ENCODE data around the gene DUSP9. TPM values are rescaled to one million over a fixed set of nuclear protein-coding genes. Genes with fewer than 3 reads are reported as not detected.

The DUSP9 gene
- total and polyA plus RNA-seq, 10 of the 15 experiments (the other 5 are each of a cell fraction or from before 2014, with no cell fraction given): 0.10 TPM; not detected in 9

DNA sequence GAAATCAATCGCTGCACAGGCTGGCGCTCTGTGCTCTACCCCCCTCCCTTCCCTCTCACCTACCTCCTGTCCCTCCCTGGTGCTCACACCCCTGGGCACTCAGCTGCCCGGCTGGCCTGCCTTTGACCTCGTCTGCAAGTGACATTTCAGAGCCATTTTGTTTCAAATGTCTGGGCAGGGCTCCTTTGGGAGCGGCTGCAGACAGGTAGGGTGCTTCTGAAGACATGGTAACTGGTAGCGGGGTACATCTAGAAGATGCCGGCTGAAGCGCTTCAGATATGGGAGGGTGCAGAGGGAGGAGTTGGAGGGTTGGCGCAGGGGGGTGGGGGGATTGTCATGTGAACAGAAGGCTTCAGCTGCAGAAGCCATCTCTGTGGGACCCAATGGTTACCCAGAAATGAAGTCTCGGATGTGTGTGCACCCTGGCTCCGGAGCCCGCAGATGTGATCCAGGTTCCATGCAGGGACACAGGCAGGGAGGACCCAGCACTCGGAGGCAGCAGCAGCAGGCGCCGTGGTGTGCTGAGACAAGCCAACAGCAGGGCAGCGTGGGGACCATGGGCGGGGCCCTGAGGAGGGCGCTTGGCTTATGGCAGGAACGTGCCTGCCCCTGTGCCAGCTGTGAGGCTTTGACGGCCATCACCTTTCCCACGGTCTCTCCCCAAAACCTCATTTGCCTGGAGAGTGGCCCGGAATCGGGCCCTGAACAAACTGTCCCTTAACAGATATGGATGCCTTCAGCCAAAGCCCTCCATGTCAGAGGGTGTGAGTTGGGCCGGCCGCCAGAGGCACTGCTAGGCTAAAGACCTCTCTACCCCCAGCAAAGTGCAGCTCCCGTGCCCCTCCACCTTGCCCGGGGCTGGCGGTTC lies 7.6 kb upstream of the DUSP9 start (continued):
- TF ChIP-seq, protein P1, sequence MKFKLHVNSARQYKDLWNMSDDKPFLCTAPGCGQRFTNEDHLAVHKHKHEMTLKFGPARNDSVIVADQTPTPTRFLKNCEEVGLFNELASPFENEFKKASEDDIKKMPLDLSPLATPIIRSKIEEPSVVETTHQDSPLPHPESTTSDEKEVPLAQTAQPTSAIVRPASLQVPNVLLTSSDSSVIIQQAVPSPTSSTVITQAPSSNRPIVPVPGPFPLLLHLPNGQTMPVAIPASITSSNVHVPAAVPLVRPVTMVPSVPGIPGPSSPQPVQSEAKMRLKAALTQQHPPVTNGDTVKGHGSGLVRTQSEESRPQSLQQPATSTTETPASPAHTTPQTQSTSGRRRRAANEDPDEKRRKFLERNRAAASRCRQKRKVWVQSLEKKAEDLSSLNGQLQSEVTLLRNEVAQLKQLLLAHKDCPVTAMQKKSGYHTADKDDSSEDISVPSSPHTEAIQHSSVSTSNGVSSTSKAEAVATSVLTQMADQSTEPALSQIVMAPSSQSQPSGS (IDR thresholded peaks at IDR 0.05; ENCODE audit: low read length): no peak
- TF ChIP-seq CREB1 (IDR thresholded peaks at IDR 0.05; ENCODE audit: low read depth) (no peak), SREBF2 (IDR thresholded peaks at IDR 0.05; ENCODE audit: low read length) (no peak), NFYB (IDR thresholded peaks at IDR 0.05; ENCODE audit: insufficient read depth, low read depth, low read length) (no peak), POLR2AphosphoS2 (IDR thresholded peaks at IDR 0.05; ENCODE audit: low read depth, low read length) (no peak)

DNA sequence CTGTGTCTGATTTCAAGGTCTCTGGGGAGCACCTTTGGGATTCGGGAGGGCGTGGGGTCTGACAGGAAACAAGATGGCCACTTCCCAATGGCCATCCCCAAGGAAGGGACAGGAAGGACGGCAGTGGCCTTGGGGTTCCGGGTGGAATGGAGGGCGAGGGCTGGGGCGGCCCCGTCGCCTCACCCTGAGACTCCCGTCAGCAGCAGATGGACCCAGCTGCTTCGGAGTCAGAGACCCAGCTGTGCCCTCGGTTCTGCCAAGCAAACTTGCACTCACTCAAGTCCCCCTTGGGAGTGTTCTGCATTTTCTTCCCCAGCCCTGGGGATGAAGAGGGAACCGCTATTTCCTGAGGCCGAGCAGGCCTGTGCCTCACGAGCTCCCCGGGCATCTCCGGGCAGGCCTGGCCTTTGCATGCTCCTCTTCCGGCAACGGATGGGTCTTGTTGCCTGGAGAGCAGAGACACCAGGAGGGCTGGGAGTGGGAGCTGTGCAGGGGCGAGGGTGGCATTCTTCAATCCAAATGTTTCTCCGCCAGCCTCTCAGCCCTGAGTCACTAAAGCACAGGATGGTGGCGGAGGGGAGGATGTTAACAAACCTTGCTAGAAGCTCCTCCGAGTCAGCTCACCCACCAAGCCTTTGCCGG lies 6.8 kb upstream of the DUSP9 start:
- Histone ChIP-seq H3K27me3 (replicated peaks in 1 of 2; ENCODE audit: control insufficient read depth in 2 of 2, insufficient read depth in 2 of 2, low read length in 1 of 2) (peaks cover 0 to 2% of the 10 kb centered on the region in 2 experiments; a peak in 3 of 4 replicates), H3K27ac (ENCODE audit: control insufficient read depth, insufficient read depth) (no peak overlapping the region), H3K9me3 (replicated peaks; ENCODE audit: control insufficient read depth, insufficient read depth, low read length) (no peaks in the 10 kb centered on the region; the same call in 2 of the 3 replicates), H4K20me1 (ENCODE audit: control insufficient read depth, insufficient read depth) (no peaks in the 10 kb centered on the region), H3K9ac (ENCODE audit: control insufficient read depth, insufficient read depth, low read length) (no peak overlapping the region), H3K4me2 (ENCODE audit: control insufficient read depth, insufficient read depth) (no peak overlapping the region), H3K4me3 (no peak overlapping the region), H3K36me3 (ENCODE audit: control insufficient read depth in 2 of 2, insufficient read depth in 2 of 2, low read length in 1 of 2) (no peaks in the 10 kb centered on the region), H2AFZ (ENCODE audit: control insufficient read depth, low read depth, low read length) (no peak overlapping the region), H3K4me1 (ENCODE audit: control insufficient read depth, insufficient read depth, low read length) (no peaks in the 10 kb centered on the region), H3K79me2 (ENCODE audit: control insufficient read depth, insufficient read depth, low read length) (no peaks in the 10 kb centered on the region)
- ATAC-seq (no peak), DNase-seq (ENCODE audit: low read depth, low spot score) (no peak), FAIRE-seq (no peak)
- ChIA-PET POLR2A (no interaction called here), CTCF (interaction anchor here (0.7 kb wide), 1 partner anchor 90 kb away, joined by 3 read pairs; no protein-coding TSS in a partner anchor), RAD21 (ENCODE audit: unreplicated experiment) (no interaction called here), SMC1A (ENCODE audit: uncharacterized antibody, unreplicated experiment) (no interaction called here)
- 63% methylated on average over 23 of the region's 23 CpGs for WGBS (ENCODE audit: insufficient coverage, insufficient replicate concordance, low lambda C conversion rate, missing lambda C conversion rate)
- intact Hi-C loops (cut with micrococcal nuclease; ENCODE audit: unreplicated experiment) (no loop called here), in situ Hi-C loops (cut with MboI) (no loop called here)
- TF ChIP-seq, protein P2, sequence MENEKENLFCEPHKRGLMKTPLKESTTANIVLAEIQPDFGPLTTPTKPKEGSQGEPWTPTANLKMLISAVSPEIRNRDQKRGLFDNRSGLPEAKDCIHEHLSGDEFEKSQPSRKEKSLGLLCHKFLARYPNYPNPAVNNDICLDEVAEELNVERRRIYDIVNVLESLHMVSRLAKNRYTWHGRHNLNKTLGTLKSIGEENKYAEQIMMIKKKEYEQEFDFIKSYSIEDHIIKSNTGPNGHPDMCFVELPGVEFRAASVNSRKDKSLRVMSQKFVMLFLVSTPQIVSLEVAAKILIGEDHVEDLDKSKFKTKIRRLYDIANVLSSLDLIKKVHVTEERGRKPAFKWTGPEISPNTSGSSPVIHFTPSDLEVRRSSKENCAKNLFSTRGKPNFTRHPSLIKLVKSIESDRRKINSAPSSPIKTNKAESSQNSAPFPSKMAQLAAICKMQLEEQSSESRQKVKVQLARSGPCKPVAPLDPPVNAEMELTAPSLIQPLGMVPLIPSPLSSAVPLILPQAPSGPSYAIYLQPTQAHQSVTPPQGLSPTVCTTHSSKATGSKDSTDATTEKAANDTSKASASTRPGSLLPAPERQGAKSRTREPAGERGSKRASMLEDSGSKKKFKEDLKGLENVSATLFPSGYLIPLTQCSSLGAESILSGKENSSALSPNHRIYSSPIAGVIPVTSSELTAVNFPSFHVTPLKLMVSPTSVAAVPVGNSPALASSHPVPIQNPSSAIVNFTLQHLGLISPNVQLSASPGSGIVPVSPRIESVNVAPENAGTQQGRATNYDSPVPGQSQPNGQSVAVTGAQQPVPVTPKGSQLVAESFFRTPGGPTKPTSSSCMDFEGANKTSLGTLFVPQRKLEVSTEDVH (IDR thresholded peaks at IDR 0.05; ENCODE audit: low read depth, partially characterized antibody): no peak
- TF ChIP-seq, protein P3, sequence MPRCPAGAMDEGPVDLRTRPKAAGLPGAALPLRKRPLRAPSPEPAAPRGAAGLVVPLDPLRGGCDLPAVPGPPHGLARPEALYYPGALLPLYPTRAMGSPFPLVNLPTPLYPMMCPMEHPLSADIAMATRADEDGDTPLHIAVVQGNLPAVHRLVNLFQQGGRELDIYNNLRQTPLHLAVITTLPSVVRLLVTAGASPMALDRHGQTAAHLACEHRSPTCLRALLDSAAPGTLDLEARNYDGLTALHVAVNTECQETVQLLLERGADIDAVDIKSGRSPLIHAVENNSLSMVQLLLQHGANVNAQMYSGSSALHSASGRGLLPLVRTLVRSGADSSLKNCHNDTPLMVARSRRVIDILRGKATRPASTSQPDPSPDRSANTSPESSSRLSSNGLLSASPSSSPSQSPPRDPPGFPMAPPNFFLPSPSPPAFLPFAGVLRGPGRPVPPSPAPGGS (IDR thresholded peaks at IDR 0.05; ENCODE audit: borderline replicate concordance, insufficient read depth, low read depth, low read length, poor library complexity, severe bottlenecking): no peak
- no peak for TF ChIP-seq SMC3 (IDR thresholded peaks at IDR 0.05; ENCODE audit: borderline replicate concordance, low read length)
- TF ChIP-seq ZNF24 (IDR thresholded peaks at IDR 0.05): no peak
- TF ChIP-seq RAD21 (IDR thresholded peaks at IDR 0.05; ENCODE audit: insufficient read depth, low read depth, low read length): no peak
- no peak for TF ChIP-seq ZBED1 (IDR thresholded peaks at IDR 0.05; ENCODE audit: borderline replicate concordance)
- TF ChIP-seq EED (IDR thresholded peaks at IDR 0.05; ENCODE audit: low read depth): no peak
- TF ChIP-seq NFXL1 (IDR thresholded peaks at IDR 0.05; ENCODE audit: borderline replicate concordance): no peak
- no peak for TF ChIP-seq HDAC6 (IDR thresholded peaks at IDR 0.05; ENCODE audit: unreplicated experiment)
- BruUV-seq (replicated peaks): no TSS peak

Data from GM12878 (cell line).